HS-27A (cell line): ENCODE measurements around the gene LAMB2.

Experiments used
- DNase-seq: peaks from one replicate; pipeline ENCODE4 v3.0.0-alpha.2; 2012; ENCODE audit warnings: low read depth, missing footprints

LAMB2 gene

GRCh38 chr3:49161808-49162530, 29.1 kb upstream of the LAMB2 start:
- no peak for DNase-seq

- no peak for DNase-seq
Observed at GRCh38 chr3:49161197-49161596, 28.3 kb upstream of the LAMB2 start.

GRCh38 chr3:49158792-49159191, 25.9 kb upstream of the LAMB2 start:
- DNase-seq, result no peak

GRCh38 chr3:49158103-49158709, 25.4 kb upstream of the LAMB2 start:
- DNase-seq, result no peak

GRCh38 chr3:49157289-49157688, 24.4 kb upstream of the LAMB2 start:
- no peak for DNase-seq

- DNase-seq, result no peak
Observed at GRCh38 chr3:49153349-49153912, 20.6 kb upstream of the LAMB2 start.

GRCh38 chr3:49151610-49152009, 18.8 kb upstream of the LAMB2 start:
- no peak for DNase-seq

GRCh38 chr3:49148159-49148558, 15.3 kb upstream of the LAMB2 start:
- DNase-seq, result no peak

- DNase-seq, result no peak
Observed at GRCh38 chr3:49140080-49140479, 7.2 kb upstream of the LAMB2 start.

- no peak for DNase-seq
Observed at GRCh38 chr3:49135499-49135898, 2.6 kb upstream of the LAMB2 start.

GRCh38 chr3:49134471-49135265, 1.8 kb upstream of the LAMB2 start:
- DNase-seq, result no peak

GRCh38 chr3:49133226-49133951, 539 bp upstream of the LAMB2 start:
- DNase-seq, result peak; percentile 77

GRCh38 chr3:49132073-49132436, 795 bp downstream of the LAMB2 start:
- no peak for DNase-seq

- DNase-seq, result no peak
Observed at GRCh38 chr3:49131576-49131975, 1.3 kb downstream of the LAMB2 start.

- DNase-seq, result no peak
Observed at GRCh38 chr3:49131040-49131439, 1.8 kb downstream of the LAMB2 start.

GRCh38 chr3:49124991-49125670, 7.7 kb downstream of the LAMB2 start:
- DNase-seq, result no peak

GRCh38 chr3:49124203-49124602, 8.6 kb downstream of the LAMB2 start:
- DNase-seq, result no peak

- DNase-seq, result no peak
Observed at GRCh38 chr3:49123687-49124086, 9.2 kb downstream of the LAMB2 start.

GRCh38 chr3:49122886-49123545, 9.8 kb downstream of the LAMB2 start:
- no peak for DNase-seq

- DNase-seq, result no peak
Observed at GRCh38 chr3:49122451-49122850, 10.4 kb downstream of the LAMB2 start.

- DNase-seq, result no peak
Observed at GRCh38 chr3:49122022-49122421, 10.8 kb downstream of the LAMB2 start.
